Smooth muscle cell (in vitro differentiated cells): Measurements from ENCODE around the gene UBFD1. TPM values are rescaled to one million over a fixed set of nuclear protein-coding genes. Genes with fewer than 3 reads are reported as not detected.

Experiments
- DNase-seq: peaks from one replicate; lab custom pipeline; 2025; ENCODE audit not compliant: unreplicated experiment; lab: John Stamatoyannopoulos, UW
- H2AFZ ChIP-seq: fragments of 200-600 bp; sonication (generic); 2 replicates; pipeline ENCODE4 v1.6.0; 2016; ENCODE audit warnings: antibody characterized with exemption, low read depth, mild to moderate bottlenecking
- H3F3A ChIP-seq: fragments of 200-600 bp; sonication (generic); 2 replicates; pipeline ENCODE4 v1.6.0; 2017; ENCODE audit warnings: antibody characterized with exemption, low read depth
- H3K27ac ChIP-seq: fragments of 200-600 bp; sonication (generic); 2 replicates; pipeline ENCODE4 v1.5.1; 2016; ENCODE audit warnings: low read depth, mild to moderate bottlenecking
- H3K27me3 ChIP-seq: fragments of 200-600 bp; sonication (generic); 2 replicates; pipeline ENCODE4 v1.6.1; 2016; ENCODE audit warnings: low read depth, mild to moderate bottlenecking
- H3K36me3 ChIP-seq: fragments of 200-600 bp; sonication (generic); 2 replicates; pipeline ENCODE4 v1.5.1; 2016; ENCODE audit warnings: low read depth
- H3K4me1 ChIP-seq: fragments of 200-600 bp; sonication (generic); 2 replicates; pipeline ENCODE4 v1.5.1; 2016; ENCODE audit warnings: low read depth
- H3K4me2 ChIP-seq: fragments of 200-600 bp; sonication (generic); 2 replicates; pipeline ENCODE4 v1.6.0; 2016; ENCODE audit warnings: mild to moderate bottlenecking
- H3K4me3 ChIP-seq: fragments of 200-600 bp; sonication (generic); 2 replicates; pipeline ENCODE4 v1.5.1; 2016; ENCODE audit warnings: mild to moderate bottlenecking
- H3K79me2 ChIP-seq: fragments of 200-600 bp; sonication (generic); 2 replicates; pipeline ENCODE4 v1.6.0; 2016; ENCODE audit warnings: low read depth, mild to moderate bottlenecking
- H3K9ac ChIP-seq: fragments of 200-600 bp; sonication (generic); 2 replicates; pipeline ENCODE4 v1.6.0; 2016; ENCODE audit warnings: low read depth
- H3K9me3 ChIP-seq: fragments of 200-600 bp; sonication (generic); replicated peaks from 2 replicates; pipeline ENCODE4 v1.5.1; 2016; ENCODE audit warnings: low read depth
- H4K20me1 ChIP-seq: fragments of 200-600 bp; sonication (generic); 2 replicates; pipeline ENCODE4 v1.6.0; 2016; ENCODE audit warnings: low read depth
- CTCF ChIP-seq: fragments of 200-600 bp; sonication (generic); IDR thresholded peaks from 2 replicates; pipeline ENCODE4 v1.5.1; 2017; ENCODE audit warnings: borderline replicate concordance, mild to moderate bottlenecking, antibody characterized with exemption; ENCODE audit not compliant: insufficient read depth, poor library complexity, severe bottlenecking
- WGBS: methylation state at CpG from one replicate; pipeline ENCODE4 v1.1.7; 2016; ENCODE audit warnings: low lambda C conversion rate; 5-methylcytosine and 5-hydroxymethylcytosine counted together
- polyA plus RNA-seq: library from polyadenylated mRNA; unstranded; fragments of >200 nt; fragmentation: Nextera tagmentation; extraction: Ambion mirVana; gene quantifications from 2 replicates; pipeline ENCODE4 v1.2.1, GENCODE V29; 2016
- total RNA-seq: library from RNA; depleted of rRNA; stranded (reverse); fragments of >200 nt; gene quantifications from 2 replicates; pipeline ENCODE4 v1.2.3, GENCODE V29; 2014

The UBFD1 gene
- total and polyA plus RNA-seq, 2 experiments from 2014 or later = 35.5 to 69.3 TPM

- Histone ChIP-seq H3K4me2 (peak overlapping the region; percentile 97), H3K4me1 (peaks cover 11% of the 10 kb centered on the region), H4K20me1 (peaks cover 13% of the 10 kb centered on the region), H3K36me3 (peaks cover 5% of the 10 kb centered on the region), H3K9me3 (no peaks in the 10 kb centered on the region), H3F3A (no peaks in the 10 kb centered on the region), H2AFZ (peak overlapping the region; percentile 80), H3K79me2 (peaks cover 61% of the 10 kb centered on the region), H3K9ac (peak overlapping the region; percentile 96), H3K27me3 (no peaks in the 10 kb centered on the region), H3K27ac (peak overlapping the region; percentile 81), H3K4me3 (peak overlapping the region; percentile 96)
- DNase-seq = peak; percentile 33
- 6% methylated on average over 39 of the region's 60 CpGs for WGBS
- TF ChIP-seq CTCF = no peak
Observed at GRCh38 chr16:23557779-23558702, 514 bp downstream of the UBFD1 start.

- TF ChIP-seq CTCF = no peak
- peaks cover 45% of the 10 kb centered on the region for H3K79me2 ChIP-seq
Observed at GRCh38 chr16:23561586-23561985, 4.1 kb downstream of the UBFD1 start.

GRCh38 chr16:23562505-23562904 is 5.0 kb downstream of the UBFD1 start:
- no peaks in the 10 kb centered on the region for H3K9me3 ChIP-seq
- H3F3A ChIP-seq = no peaks in the 10 kb centered on the region
- H4K20me1 ChIP-seq = peaks cover 13% of the 10 kb centered on the region
- H2AFZ ChIP-seq = no peak overlapping the region
- H3K27ac ChIP-seq = no peak overlapping the region
- no peak overlapping the region for H3K4me2 ChIP-seq
- H3K4me3 ChIP-seq = no peak overlapping the region
- DNase-seq = no peak
- H3K79me2 ChIP-seq = peaks cover 42% of the 10 kb centered on the region
- TF ChIP-seq CTCF = no peak
- peaks cover 10% of the 10 kb centered on the region for H3K36me3 ChIP-seq
- WGBS = 97% methylated on average over 13 of the region's 13 CpGs
- H3K4me1 ChIP-seq = peaks cover 11% of the 10 kb centered on the region
- H3K9ac ChIP-seq = no peak overlapping the region
- H3K27me3 ChIP-seq = no peaks in the 10 kb centered on the region

More at GRCh38 chr16:23561586-23561985, 4.1 kb downstream of the UBFD1 start:
- WGBS = 94% methylated on average over 5 of the region's 5 CpGs
- Histone ChIP-seq H3F3A (no peaks in the 10 kb centered on the region), H3K4me2 (no peak overlapping the region), H3K36me3 (peaks cover 5% of the 10 kb centered on the region), H2AFZ (no peak overlapping the region), H3K4me1 (peaks cover 11% of the 10 kb centered on the region), H3K27me3 (no peaks in the 10 kb centered on the region), H3K4me3 (no peak overlapping the region), H4K20me1 (peaks cover 13% of the 10 kb centered on the region), H3K27ac (no peak overlapping the region), H3K9me3 (no peaks in the 10 kb centered on the region), H3K9ac (no peak overlapping the region)
- no peak for DNase-seq
